Breast epithelium (tissue), 3 donors: ENCODE data around the gene ADRM1.

Experiments
- POLR2A ChIP-seq: fragments of 450-650 bp; IDR thresholded peaks from one replicate; pipeline ENCODE4 v1.6.1; 2016; ENCODE audit warnings: antibody characterized with exemption, mild to moderate bottlenecking, moderate library complexity
- POLR2AphosphoS5 ChIP-seq, 3 donors: sonication (generic); formaldehyde crosslinking; IDR thresholded peaks; one replicate each; pipeline ENCODE4 v1.6.1; 2017; ENCODE audit warnings: antibody characterized with exemption in 3 of 3
- TF ChIP-seq, protein P1 (sequence below), 3 donors: fragments of 450-650 bp; IDR thresholded peaks; one replicate each; pipeline ENCODE4 v1.5.1; 2016 to 2017; ENCODE audit warnings: antibody characterized with exemption in 3 of 3, mild to moderate bottlenecking in 3 of 3, moderate library complexity in 3 of 3

DNA sequence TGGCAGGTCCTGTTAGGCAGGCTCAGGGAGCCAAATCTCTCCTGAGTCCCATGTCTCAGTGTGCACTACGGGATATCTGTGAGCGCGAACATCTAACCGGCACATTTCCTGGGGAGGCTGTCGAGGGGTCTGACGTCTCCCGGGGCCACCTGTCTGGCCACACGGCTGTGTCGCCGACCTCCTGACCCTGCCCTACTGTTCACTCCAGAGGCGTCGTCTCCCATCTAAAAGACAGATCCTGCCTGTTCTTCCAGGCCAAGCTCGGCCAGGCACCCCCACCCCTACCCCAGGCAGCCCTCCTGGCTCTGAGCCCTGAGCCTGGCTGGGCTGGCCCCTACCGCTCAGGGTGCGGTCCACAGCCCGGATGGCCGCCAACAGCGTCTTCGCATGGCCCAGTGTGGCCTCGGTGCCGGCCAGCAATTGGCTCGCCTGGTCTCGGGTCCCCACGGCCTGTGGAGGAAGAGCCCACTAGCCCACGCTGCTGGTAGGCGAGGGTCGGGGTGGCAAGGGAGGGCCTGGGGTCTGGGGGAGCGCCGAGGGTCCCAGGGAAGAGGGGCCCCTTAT is 16.6 kb downstream of the ADRM1 start:
- TF ChIP-seq POLR2A (no peak), POLR2AphosphoS5 (IDR thresholded peaks at IDR 0.05) (no peak)
- TF ChIP-seq, protein P1, sequence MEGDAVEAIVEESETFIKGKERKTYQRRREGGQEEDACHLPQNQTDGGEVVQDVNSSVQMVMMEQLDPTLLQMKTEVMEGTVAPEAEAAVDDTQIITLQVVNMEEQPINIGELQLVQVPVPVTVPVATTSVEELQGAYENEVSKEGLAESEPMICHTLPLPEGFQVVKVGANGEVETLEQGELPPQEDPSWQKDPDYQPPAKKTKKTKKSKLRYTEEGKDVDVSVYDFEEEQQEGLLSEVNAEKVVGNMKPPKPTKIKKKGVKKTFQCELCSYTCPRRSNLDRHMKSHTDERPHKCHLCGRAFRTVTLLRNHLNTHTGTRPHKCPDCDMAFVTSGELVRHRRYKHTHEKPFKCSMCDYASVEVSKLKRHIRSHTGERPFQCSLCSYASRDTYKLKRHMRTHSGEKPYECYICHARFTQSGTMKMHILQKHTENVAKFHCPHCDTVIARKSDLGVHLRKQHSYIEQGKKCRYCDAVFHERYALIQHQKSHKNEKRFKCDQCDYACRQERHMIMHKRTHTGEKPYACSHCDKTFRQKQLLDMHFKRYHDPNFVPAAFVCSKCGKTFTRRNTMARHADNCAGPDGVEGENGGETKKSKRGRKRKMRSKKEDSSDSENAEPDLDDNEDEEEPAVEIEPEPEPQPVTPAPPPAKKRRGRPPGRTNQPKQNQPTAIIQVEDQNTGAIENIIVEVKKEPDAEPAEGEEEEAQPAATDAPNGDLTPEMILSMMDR (IDR thresholded peaks at IDR 0.05), result no peak
